ENCODE measurements around the gene C2orf76.

The C2orf76 gene

GRCh38 chr2:119264781-119265692, 101.6 kb downstream of the C2orf76 start:
- DNase-seq (ENCODE audit: low spot score) = no peak

DNA sequence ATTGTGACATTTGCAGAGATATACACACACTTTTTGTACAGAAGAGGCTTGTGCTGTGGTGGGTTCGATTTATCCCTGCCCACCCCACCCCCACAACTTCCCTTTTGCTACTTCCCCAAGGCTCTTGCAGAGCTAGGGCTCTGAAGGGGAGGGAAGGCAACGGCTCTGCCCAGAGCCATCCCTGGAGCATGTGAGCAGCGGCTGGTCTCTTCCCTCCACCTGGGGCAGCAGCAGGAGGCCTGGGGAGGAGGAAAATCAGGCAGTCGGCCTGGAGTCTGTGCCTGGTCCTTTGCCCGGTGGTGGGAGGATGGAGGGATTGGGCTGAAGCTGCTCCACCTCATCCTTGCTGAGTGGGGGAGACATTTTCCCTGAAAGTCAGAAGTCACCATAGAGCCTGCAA, 103.0 kb downstream of the C2orf76 start:
- DNase-seq (ENCODE audit: low spot score) = no peak

DNA sequence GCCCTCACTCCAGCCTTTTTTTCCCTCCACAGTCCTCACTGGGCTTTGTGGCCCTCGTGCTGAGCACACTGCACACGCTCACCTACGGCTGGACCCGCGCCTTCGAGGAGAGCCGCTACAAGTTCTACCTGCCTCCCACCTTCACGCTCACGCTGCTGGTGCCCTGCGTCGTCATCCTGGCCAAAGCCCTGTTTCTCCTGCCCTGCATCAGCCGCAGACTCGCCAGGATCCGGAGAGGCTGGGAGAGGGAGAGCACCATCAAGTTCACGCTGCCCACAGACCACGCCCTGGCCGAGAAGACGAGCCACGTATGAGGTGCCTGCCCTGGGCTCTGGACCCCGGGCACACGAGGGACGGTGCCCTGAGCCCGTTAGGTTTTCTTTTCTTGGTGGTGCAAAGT, 103.6 kb downstream of the C2orf76 start:
- DNase-seq (ENCODE audit: low spot score) = no peak

GRCh38 chr2:119261493-119262225, 105.0 kb downstream of the C2orf76 start:
- no peak for DNase-seq (ENCODE audit: low spot score)

- no peak for DNase-seq (ENCODE audit: low spot score)
Observed at GRCh38 chr2:119260646-119261492, 105.8 kb downstream of the C2orf76 start.

DNA sequence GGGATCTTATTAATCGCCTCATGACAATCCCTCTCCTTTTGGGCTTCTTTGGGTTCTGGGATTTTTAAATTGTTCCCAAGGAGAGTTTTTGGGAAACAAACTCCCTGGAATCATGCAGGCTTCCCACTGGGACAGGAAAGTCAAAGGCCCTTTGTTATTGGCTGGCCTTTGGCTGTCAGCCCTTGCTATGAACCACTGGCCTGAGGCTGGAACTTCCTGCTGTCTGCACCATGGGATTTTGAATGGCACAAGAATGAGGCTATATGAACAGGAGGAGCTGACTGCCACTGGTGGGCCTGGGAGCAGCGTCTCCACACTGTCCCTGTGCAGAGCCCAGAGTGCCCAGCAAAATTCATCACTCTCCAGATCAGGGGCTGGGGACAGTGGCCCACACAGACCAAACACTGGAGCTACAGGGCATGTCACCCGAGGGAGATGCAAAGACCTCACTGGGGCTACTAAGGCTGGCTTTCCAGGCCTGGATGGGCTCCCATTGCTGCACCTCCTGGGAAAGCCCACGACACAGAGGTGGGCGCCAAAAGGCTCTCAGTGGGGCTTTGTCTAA, 107.3 kb downstream of the C2orf76 start:
- DNase-seq (ENCODE audit: low spot score) = no peak

GRCh38 chr2:119257198-119257597, 109.4 kb downstream of the C2orf76 start:
- DNase-seq (ENCODE audit: low spot score) = no peak

GRCh38 chr2:119256582-119256921, 110.1 kb downstream of the C2orf76 start:
- no peak for DNase-seq (ENCODE audit: low spot score)

DNA sequence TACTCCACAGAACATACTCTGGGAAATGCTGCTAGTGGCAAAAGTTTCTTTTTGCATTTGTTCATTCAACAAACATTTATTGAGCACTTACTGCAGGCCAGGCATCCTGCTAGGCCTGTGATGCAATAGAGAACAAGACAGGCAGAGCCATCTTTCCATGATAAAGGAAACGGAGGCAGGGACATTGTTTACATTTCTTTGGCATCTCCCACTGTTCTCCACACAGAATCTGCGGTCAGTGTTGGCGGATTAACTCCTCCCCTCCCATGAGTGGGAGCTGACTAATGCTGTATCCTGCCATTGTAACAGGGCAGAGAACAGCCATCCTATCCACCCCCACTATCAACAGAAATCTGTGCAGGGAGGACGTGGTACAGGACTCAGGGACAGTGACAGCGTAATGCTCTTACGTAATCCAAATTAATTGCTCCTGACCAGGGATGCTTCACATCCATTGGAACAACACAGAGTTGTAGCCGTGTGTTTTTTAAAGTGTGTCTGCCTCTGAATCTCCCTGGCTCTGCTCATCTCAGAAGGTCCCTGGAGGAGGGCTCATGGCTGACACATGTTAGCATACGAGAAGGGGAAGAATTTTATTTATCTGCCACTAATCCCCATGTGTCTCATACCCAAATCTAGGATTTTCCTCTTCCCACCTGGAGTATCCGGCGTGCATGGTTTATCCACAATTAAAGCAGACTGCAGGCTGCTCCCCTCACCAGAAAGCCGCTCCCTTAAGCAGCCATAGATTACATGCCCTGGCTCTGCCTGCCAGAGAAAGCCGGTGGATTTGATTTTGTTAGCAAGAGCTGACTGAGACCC, 110.7 kb downstream of the C2orf76 start:
- no peak for DNase-seq (ENCODE audit: low spot score)

- DNase-seq (ENCODE audit: low spot score) = no peak
Observed at GRCh38 chr2:119254601-119255080, 112.0 kb downstream of the C2orf76 start.

GRCh38 chr2:119253760-119254600, 112.7 kb downstream of the C2orf76 start:
- no peak for DNase-seq (ENCODE audit: low spot score)

- no peak for DNase-seq (ENCODE audit: low spot score)
Observed at GRCh38 chr2:119253114-119253702, 113.4 kb downstream of the C2orf76 start.

Measured in left forelimb (tissue), 1 donor.